ENCODE data around the gene ISOC2.

Gene ISOC2

DNA sequence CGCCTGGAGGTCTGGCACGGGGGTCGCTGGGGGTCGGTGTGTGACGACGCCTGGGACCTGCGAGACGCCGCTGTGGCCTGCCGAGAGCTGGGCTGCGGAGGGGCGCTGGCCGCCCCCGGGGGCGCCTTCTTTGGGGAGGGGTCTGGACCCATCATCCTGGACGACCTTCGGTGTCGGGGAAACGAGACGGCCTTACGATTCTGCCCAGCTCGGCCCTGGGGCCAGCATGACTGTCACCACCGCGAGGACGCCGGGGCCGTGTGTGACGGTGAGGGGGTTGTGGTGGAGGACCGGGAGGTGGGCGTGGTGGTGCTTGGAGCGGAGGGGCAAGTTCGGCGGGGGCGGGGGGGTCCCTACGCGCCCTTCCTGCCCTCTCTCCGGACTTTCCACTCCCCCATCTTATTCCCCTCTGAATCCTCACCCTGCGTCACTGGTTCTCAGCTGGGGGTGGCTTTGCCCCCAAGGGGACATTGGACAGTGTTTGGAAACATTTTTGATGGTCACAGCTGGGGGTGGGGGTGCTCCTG, 32.3 kb upstream of the ISOC2 start:
- peak overlapping the region; percentile 33; the same call in 1 of the 2 replicates for H3K4me3 ChIP-seq (ENCODE audit: low read length)
- no peak for DNase-seq (ENCODE audit: low read depth)
- TF ChIP-seq, protein P1, sequence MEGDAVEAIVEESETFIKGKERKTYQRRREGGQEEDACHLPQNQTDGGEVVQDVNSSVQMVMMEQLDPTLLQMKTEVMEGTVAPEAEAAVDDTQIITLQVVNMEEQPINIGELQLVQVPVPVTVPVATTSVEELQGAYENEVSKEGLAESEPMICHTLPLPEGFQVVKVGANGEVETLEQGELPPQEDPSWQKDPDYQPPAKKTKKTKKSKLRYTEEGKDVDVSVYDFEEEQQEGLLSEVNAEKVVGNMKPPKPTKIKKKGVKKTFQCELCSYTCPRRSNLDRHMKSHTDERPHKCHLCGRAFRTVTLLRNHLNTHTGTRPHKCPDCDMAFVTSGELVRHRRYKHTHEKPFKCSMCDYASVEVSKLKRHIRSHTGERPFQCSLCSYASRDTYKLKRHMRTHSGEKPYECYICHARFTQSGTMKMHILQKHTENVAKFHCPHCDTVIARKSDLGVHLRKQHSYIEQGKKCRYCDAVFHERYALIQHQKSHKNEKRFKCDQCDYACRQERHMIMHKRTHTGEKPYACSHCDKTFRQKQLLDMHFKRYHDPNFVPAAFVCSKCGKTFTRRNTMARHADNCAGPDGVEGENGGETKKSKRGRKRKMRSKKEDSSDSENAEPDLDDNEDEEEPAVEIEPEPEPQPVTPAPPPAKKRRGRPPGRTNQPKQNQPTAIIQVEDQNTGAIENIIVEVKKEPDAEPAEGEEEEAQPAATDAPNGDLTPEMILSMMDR (conservative IDR thresholded peaks at IDR 0.05; ENCODE audit: low read length), result no peak

DNA sequence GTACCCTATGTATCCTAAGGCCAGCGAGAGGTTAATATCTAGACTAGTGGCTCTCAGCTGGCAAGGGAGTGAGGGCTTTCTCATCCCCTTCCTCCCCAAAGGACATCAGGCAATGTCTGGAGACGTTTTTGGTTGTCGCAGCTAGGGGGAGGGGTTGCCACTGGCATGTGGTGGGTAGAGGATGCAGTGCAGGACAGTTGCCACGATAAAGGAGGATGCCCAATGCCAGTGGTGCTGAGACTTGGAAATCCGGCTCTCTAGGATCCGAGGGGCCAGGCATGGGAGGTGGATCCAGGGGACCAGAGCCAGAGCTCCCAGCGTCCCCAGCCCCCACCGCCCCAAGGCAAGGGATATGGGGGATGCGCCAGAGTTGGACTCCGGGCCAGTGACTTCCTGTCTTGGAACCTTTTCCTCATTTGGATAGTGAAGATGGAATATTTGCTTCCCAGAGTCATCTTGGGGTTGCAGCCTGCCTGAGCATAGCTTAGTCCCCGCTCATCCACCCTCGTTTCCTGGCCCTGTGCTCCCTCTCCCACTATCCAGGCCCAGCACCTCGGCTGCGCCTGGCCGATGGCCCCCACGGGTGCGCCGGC, 31.7 kb upstream of the ISOC2 start:
- peak; percentile 49 for DNase-seq (ENCODE audit: low read depth)

DNA sequence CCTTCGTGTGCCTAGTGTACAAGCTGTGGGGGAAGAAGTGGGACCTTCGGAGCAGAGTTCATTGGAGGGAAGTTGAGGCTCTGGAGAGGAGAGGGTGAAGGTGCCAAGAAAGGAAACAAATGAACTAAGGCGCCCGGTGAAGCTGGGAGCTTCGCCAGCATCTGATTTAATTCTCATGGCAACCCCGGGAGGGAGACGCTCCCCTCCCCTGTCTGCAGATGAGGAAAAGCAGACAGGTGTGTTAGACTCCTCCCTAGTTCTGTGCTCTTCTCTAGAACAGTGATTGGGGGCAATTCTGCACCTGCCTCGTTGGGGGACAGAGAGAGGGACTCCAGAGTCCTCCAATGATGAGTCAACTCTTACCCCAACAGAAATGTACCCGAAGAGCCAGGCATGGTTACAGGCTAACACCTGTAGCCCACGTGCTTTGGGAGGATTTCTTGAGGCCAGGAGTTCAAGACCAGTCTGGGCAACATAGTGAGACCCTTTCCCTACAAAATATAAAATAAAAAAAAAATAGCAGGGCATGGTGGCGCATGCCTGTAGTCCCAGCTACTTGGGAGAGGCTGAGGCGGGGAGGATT, 31.0 kb upstream of the ISOC2 start:
- DNase-seq (ENCODE audit: low read depth), result no peak
- no peak overlapping the region for H3K4me3 ChIP-seq (ENCODE audit: low read length)
- TF ChIP-seq, protein P1 (conservative IDR thresholded peaks at IDR 0.05; ENCODE audit: low read length), result no peak

More for the DNA sequence above, 31.7 kb upstream of the ISOC2 start:
- no peak overlapping the region for H3K4me3 ChIP-seq (ENCODE audit: low read length)
- TF ChIP-seq, protein P1 (conservative IDR thresholded peaks at IDR 0.05; ENCODE audit: low read length), result no peak

DNA sequence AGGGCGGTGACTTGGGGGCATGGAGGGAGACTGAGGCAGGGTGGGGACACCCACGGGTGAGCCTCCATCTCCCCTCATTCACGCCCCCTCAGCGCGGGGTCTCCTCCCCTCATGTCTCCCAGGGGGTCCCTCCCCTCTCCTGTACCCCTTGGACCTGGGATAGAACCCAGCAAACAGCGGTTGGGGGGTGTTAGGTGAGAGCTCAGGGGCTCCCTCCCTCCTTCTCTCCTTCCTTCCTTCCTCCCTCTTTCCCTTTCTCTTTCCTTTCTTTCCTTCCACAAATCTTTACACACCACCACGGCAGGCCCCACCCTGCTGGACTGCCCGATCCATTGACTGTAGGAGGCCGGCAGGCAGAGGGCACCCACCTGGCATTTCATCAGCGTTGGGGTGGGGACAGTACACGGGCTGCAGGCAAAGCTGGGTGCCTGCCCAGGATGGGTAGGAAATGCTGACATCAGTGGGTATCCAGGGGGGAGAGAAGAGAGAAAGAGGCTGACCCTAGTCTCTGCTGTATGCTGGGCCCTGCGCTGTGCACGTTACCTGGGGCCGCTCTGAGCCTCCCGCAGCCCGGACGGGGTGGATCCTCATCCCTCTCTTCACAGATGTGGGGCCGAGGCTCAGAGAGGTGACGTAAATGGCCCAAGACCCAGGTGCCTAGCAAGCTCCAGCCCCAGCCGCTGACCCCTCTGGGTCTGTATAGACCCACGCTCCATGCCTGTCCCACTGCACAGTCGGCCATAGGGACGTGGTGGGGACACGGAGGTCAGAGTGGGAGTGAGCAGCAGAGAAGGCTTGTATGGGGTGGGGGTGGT, 30.3 kb upstream of the ISOC2 start:
- DNase-seq (ENCODE audit: low read depth), result peak; percentile 23
- TF ChIP-seq, protein P1 (conservative IDR thresholded peaks at IDR 0.05; ENCODE audit: low read length), result no peak
- H3K4me3 ChIP-seq (ENCODE audit: low read length), result no peak overlapping the region

GRCh38 chr19:55490478-55491432, 29.3 kb upstream of the ISOC2 start:
- TF ChIP-seq, protein P1 (conservative IDR thresholded peaks at IDR 0.05; ENCODE audit: low read length), result no peak
- no peak for DNase-seq (ENCODE audit: low read depth)
- H3K4me3 ChIP-seq (ENCODE audit: low read length), result no peak overlapping the region

GRCh38 chr19:55489711-55490477, 28.5 kb upstream of the ISOC2 start:
- H3K4me3 ChIP-seq (ENCODE audit: low read length), result peak overlapping the region; percentile 7; the same call in 1 of the 2 replicates
- TF ChIP-seq, protein P1 (conservative IDR thresholded peaks at IDR 0.05; ENCODE audit: low read length), result no peak
- DNase-seq (ENCODE audit: low read depth), result no peak

All from AG10803 (cell line).